Endothelial cell of hepatic sinusoid (primary cell): ENCODE results near the gene ZFX.

ENCODE experiments used
- in situ Hi-C: cut with HindIII; loops from 2 replicates; pipeline ENCODE4 v1.10.0; 2017; ENCODE audit warnings: low sequenced_read_pairs

Gene ZFX

DNA sequence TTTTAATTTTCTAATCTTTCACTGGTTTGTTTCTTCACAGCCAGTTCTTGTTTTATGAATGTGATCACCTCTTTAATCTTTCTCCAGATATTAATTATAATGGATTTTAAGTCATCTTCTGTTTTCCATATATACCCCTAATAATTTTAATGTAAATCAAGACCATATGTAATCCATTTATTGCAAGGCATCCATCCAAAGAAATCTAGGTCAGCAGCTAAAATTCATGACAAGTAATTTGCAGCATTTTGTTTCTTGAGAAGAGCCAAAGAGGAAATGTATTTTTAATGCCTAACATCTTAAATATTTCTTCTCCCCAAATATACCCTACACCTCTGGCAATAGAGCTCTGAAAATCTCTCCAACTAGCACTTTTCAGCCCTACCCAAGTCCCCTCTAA, 83.3 kb downstream of the ZFX start:
- in situ Hi-C loops, result no loop called here

DNA sequence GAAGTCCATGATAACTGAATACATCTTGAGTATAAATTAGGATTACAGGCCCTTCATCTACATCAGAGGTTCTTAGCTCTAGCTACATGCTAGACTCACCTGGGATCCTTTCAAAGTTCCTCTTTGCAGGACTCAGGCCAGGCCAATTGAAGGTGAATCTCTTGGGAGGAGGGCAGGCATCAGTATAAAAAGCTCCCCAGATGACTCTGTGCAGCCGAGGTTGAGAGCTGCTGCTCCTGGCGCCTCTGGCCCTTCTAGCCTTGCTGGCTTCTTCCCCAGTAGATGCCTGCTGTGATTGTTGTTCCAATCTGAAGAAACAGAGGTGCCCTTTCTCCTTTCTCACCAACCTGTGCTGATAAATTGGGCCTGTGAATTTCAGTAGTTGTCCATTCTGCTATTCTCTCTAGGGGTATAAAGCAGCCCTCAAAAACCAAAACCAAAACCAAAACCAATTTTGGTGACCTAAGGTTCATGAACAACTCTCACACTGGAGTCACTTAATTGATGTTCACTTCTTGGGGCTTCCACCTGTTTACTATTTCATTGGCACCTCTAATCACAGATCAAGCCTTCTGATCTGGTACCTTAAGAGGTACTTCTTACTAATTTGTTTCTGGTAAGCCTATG, 85.7 kb downstream of the ZFX start:
- in situ Hi-C loops, result no loop called here

DNA sequence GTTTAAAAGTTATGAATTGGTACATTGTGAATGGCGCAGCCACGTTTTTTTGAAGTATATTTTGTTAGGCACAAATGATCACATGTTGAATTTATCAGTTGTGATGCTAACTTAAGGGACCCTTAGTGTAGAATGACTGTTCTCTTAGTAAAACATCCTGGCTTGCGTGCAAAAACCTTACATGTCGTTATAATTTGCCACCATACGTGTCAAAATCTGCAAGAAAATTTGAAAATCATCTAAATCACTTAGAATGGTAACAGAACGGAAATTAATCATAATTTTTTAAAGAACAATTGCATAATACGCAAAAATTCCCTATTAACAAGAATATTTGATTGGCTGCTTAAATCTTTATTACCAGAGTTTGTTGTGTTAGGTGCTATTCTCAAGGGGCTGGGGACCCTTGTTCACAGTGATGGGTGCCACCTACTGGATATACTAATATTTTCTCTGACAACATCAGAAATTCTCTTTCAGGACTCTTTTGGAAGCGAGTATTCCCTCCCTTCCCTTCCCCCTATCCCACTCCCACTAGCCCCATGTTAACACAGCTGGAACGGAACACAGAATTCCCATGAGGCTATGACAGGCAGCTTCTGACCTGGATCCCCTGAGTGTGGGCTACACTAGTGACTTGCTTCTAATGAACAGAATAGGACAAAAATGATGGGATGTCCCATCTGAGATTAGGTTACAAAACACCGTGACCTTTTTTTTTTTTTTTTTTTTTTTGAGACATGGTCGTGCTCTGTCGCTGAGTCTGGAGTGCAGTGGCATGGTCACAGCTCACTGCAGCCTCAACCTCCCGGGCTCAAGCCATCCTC, 92.5 kb downstream of the ZFX start:
- in situ Hi-C loops, result no loop called here

DNA sequence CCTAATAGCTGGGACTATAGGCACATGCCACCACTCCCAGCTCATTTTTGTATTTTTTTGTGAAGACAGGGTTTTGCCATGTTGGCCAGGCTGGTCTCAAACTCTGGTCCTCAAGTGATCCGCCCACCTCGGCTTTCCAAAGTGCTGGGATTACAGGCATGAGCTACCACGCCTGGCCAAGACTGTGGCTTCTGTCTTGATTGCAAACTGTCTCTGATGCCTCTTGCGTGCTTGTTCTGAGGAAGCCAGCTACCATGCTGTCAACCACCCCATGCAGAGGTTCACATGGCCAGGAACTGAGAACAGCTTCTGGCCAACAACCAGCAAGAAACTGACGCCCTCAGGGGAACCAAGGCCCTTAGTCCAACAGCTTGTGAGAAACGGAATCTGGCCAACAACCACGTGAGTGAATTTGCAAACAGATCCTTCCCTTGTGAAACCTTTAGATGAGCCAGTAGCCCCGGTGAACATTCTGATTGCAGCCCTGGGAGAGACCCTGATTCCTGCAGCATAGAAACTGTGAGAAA, 93.2 kb downstream of the ZFX start:
- in situ Hi-C loops, result no loop called here

DNA sequence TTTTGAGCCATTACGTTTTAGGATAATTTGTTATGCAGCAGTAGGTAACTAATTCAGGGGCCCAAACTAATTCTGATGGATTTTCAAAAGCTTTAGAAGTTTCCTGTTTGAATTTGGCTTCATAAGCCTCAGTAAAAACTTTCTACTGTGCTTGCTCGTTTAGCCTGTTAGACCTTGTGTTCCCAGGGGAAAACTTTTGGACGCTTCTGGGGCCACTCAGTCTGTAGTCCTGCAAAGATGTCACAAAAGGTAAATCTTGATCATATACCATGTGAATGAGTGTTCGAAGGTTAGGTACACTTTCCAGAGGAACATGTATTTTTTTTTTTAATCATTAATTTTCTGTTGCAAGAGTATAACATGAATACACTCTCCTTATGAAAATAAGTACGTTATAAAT, 93.7 kb downstream of the ZFX start:
- in situ Hi-C loops, result no loop called here

DNA sequence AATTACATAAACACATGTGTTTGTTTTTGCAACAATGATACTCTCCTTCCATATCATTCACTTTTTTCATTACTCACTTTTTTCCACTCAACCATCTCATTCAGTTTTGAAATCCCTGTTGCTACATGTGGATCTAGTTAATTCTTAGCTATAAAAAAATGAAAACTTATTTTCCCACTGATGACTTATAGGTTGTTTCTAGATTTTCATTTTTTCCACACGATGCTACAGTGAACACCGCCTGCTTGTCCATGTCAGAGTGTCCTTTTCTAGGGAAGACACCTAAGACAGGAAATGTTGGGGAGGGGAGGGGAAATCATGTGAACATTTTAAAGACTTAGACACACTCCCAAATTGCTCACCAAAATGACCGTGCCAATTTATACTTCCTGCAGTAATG, 94.2 kb downstream of the ZFX start:
- in situ Hi-C loops, result no loop called here

DNA sequence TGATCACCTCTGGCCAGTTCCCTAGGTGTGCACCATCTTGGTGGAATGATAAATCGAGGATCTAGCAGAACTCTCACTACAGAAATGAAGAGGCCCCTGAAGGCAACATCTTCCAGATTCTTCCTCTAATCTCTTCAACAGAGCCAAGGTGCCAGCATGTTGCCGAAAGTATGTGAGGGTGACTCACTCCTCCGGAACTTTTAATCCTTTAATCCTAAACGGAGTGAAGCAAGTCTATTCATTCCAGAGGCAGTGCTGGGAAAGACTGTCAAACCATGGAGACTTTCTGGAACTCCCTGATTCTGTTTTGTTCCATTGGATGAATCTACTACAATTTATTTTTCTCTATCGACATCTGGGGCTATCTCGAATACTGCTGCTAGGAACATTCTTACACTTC, 95.7 kb downstream of the ZFX start:
- in situ Hi-C loops, result no loop called here

DNA sequence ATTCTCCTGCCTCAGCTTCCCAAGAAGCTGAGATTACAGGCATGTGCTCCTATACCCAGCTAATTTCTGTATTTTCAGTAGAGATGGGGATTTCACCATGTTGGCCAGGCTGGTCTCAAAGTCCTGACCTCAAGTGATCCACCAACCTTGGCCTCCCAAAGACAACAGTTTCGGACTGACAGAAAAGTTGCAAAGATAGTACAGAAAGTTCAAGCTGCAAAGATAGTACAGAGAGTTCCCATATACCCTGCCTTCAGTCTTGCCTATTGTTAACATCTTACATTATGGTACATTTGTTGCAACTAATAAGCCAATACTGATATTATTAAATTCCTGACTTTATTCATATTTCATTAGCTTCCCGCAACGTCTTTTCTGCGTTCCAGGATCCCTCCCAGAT, 98.5 kb downstream of the ZFX start:
- in situ Hi-C loops, result no loop called here

DNA sequence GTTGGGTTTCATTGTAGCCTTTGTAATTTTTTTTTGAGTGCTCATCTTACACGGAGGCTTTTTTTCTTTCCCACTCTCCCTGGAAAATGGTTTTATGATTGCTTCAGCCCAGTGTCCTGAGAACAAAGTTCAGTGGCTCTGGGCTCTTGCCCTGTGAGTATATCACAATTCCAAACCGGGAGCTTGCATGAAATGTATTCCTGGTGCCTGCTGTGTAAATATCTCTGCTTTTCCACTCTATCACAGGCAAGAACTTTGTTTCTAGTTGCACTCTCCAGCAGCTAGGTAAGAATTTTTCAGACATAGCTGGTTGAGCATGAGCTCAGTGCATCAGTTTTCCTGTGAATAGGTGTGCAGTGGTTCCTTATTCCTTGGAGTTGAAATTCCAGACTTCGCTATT, 103.5 kb downstream of the ZFX start:
- in situ Hi-C loops, result no loop called here

DNA sequence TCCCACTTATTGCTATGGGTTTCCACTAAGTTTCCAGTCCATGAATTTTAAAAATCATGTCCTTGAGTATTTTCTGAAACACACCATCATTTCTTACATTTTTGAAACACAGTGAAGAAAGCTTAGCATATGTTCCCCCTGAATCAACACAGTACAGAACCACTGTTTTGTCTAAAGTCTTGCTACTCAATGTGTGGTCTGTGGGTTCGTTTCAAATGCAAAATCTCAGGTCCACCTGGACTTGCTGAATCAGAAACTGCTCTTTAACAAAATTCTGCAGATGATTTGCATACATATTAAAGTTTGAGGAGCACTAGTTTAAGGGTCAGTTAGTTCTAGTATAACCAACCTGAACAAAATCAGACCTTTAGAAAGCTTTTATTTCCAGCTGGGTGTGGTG, 103.9 kb downstream of the ZFX start:
- in situ Hi-C loops, result no loop called here

DNA sequence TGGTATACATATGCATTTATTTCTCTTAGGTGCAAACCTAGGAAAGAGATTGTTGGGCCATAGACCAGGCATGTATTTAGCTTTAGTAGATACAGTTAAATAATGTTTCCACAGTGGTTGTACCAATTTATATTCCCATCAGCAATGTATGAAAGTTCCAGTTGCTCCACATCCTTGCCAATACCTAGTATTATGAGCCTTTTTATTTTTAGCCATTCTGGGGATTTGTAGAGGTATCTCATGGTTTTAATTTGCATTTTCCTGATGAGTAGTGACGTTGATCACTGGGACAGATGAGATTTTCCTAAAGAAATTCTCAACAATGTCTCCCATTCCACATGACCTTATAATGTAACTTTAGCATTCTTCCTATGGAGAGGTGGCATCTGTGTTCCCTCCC, 107.5 kb downstream of the ZFX start:
- in situ Hi-C loops, result loop anchor here (5.0 kb wide), 1 partner anchor 85 kb away; no protein-coding TSS in a partner anchor

DNA sequence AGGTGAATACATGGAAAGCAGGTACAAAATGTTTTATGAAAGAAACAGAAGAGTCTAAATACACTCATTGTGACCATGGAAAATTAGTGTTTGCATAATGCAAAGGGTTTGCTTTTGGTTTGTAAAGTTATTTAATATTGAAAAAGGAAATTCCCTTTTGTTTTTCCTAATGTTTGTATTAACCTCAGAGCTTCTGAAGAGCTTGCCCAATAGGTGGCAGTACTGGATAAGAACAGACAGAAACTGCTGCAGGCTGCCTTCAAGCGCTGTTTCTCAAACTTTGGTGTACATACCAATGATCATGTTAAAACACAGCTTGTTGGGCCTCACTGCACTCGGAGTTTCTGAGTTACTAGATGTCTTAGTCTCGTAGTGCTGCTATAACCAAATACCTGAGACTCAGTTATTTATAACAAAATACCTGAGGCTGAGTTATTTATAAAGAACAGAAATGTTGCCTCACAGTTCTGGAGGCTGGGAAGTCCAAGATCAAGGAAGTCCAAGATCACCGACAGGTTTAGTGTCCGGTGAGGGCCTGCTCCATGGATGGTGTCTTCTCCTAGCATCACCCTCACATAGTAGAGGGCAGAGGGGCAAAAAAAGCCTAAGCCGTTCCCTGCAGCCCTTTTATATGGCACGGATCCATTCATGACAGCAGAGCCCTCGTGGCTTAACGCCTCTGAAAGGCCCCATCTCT, 110.2 kb downstream of the ZFX start:
- in situ Hi-C loops, result loop anchor here (5.0 to 10.0 kb wide), 2 partner anchors 83 to 245 kb away; no protein-coding TSS in a partner anchor

DNA sequence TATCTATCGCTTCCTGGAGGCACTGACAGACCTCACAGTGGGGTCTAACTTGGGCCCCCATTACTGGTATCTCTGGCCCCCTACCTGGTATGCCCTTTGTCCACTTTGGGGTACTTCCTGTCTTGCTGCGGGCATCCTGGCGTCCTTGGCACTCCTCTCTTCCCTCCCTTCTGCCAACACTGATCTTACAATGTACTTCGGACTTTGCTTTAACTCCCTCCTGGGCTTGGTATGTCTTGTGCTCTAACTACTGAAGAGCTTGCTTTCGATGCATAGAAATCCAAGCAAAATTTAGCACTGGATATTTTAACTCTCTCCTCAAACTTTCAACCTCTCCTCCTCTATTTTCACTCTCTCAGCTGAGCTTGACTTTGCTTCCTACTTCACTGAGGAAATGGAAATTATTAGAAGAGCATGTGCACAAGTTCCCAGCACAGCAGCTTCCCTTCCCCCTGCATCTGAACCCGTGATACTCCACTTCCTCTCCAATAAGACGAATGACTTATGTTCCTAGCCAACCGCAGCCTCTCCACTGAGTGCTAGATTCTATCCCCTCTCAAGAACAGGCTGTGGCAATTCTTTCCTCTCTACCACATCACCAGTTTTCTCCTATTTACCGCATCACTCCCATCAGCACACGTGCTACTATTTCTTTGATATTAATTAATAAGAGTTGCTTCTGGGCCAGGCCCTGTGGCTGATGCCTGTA, 111.5 kb downstream of the ZFX start:
- in situ Hi-C loops, result loop anchor here (10.0 kb wide), 1 partner anchor 244 kb away; no protein-coding TSS in a partner anchor

DNA sequence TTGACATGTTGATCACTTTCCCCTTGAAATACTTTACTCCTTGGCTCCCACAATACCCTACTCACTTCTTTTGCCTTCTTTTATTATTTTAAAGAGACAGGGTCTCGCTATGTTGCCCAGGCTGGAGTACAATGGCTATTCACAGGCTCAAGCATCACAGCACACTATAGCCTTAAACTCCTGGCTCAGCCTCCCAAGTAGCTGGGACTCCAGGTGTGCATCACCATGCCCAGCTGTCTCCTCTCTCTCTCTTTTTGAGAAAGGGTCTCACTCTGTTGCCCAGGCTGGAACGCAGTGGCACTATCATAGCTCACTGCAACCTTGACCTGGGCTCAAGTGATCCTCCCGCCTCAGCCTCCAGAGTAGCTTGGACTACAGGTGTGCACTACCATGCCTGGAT, 112.8 kb downstream of the ZFX start:
- in situ Hi-C loops, result loop anchor here (10.0 kb wide), 1 partner anchor 242 kb away; no protein-coding TSS in a partner anchor

DNA sequence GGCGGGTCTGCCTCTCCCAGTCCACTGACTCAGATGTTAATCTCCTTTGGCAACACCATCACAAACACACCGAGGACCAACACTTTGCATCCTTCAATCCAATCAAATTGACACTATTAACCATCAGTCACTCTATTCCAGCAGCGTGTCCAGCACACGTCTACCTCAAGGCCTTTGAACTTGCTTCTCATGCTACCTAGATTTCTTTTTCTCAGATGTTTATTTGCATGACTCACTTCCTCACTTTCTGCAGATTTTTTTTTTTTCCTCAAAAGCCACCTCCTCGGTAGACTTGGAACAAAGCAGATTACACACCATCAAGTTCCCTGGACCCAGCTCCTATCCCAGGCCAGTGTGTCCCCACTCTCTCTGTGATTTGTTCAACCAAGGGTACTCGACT, 114.9 kb downstream of the ZFX start:
- in situ Hi-C loops, result loop anchor here (10.0 kb wide), 1 partner anchor 240 kb away; no protein-coding TSS in a partner anchor
